ENCODE results near the gene ASIC2. TPM values are rescaled to one million over a fixed set of nuclear protein-coding genes. Genes with fewer than 3 reads are reported as not detected.

ASIC2 gene
- total and polyA plus RNA-seq, 2 donors (not counting 3 experiments of a cell fraction or from before 2014, with no cell fraction given): not detected

DNA sequence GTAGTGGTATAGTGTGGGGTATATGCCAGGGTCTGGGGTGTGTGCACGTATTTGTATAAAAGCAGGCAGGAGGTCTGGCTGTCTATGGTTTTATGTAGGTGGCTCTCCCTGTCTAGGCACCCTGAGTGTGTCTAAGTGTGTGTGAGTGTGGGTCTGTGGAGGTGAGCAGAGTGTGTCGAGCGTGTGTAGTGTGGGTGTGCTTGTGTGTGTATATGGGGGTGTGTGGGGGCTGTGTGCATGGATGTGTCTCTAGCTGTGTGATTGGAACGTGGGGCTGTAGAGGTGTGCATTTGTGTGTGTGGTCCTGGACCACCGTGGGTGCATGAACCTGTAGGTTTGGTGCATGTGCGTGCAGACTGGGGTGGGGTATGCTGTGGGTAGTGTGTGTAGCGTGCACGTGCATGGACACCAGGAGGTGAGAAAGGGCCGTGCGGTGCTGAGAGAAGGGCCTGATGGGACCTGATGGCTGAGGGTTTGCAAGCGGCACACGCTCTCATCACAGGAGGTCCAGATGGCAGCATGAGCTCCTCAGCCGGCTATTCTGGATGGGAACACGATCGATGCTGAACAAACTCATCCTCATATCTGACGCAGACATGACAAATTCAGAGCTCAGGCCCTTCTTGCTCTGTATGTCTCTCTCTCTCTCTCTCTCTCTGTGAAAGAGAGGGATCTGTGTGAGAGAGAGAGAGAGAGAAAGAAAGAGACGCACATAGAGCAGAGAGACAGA lies 273.8 kb downstream of the ASIC2 start:
- Histone ChIP-seq H3K27me3 (ENCODE audit: control insufficient read depth in 2 of 2, insufficient read depth in 2 of 2, low read length in 2 of 2) (no peaks in the 10 kb centered on the region), H4K20me1 (replicated peaks; ENCODE audit: control insufficient read depth, extremely low read depth, insufficient read depth, low read length) (no peaks in the 10 kb centered on the region)

More for the DNA sequence above, 273.8 kb downstream of the ASIC2 start:
- ChIA-PET POLR2A (no interaction called here), CTCF (interaction anchor here (0.9 to 1.8 kb wide), 2 partner anchors 21 to 23 kb away, joined by 3 to 10 read pairs; no protein-coding TSS in a partner anchor)
- intact Hi-C loops (cut with micrococcal nuclease) (no loop called here), dilution Hi-C loops (cut with MboI; ENCODE audit: extremely low pct_ligation_motif_present, low sequenced_read_pairs) (no loop called here)
- Histone ChIP-seq H3K9me1 (replicated peaks; ENCODE audit: control insufficient read depth, extremely low read depth, insufficient read depth, low read length) (no peaks in the 10 kb centered on the region), H3K4me2 (ENCODE audit: insufficient read depth, low read length) (no peak overlapping the region), H3K4me1 (ENCODE audit: control insufficient read depth, extremely low read depth, insufficient read depth, low read length) (no peaks in the 10 kb centered on the region), H3K4me3 (replicated peaks in 1 of 3; ENCODE audit: insufficient read depth in 1 of 3, low read depth in 1 of 3, low read length in 3 of 3) (no peak overlapping the region), H3K79me2 (ENCODE audit: control insufficient read depth, insufficient read depth, low read length) (no peaks in the 10 kb centered on the region), H3K9ac (replicated peaks; ENCODE audit: extremely low read depth, insufficient read depth, low read length) (no peak overlapping the region), H3K9me3 (replicated peaks; ENCODE audit: control insufficient read depth, insufficient read depth, low read length) (no peaks in the 10 kb centered on the region), H3K27ac (ENCODE audit: insufficient read depth, low read depth, low read length) (no peak overlapping the region), H2AFZ (ENCODE audit: low read depth, low read length) (no peak overlapping the region), H3K36me3 (ENCODE audit: control insufficient read depth in 2 of 2, extremely low read depth in 1 of 2, insufficient read depth in 2 of 2, low read length in 2 of 2) (no peaks in the 10 kb centered on the region)
- FAIRE-seq: no peak
- no peak for DNase-seq (ENCODE audit: low read depth, low spot score)
- TF ChIP-seq POLR2A (IDR thresholded peaks at IDR 0.05; ENCODE audit: low read depth, low read length): no peak
- TF ChIP-seq, protein P1, sequence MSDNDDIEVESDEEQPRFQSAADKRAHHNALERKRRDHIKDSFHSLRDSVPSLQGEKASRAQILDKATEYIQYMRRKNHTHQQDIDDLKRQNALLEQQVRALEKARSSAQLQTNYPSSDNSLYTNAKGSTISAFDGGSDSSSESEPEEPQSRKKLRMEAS (IDR thresholded peaks at IDR 0.05; ENCODE audit: insufficient read depth, insufficient read length): no peak
- no peak for TF ChIP-seq POLR2AphosphoS5 (IDR thresholded peaks at IDR 0.05; ENCODE audit: insufficient read depth, low read depth, low read length)
- TF ChIP-seq EZH2 (IDR thresholded peaks at IDR 0.05; ENCODE audit: borderline replicate concordance, low read depth, low read length, severe bottlenecking): no peak
- no peak for TF ChIP-seq JUN (IDR thresholded peaks at IDR 0.05; ENCODE audit: borderline replicate concordance, insufficient read depth, insufficient read length, low read depth)
- no peak for TF ChIP-seq FOS (IDR thresholded peaks at IDR 0.05; ENCODE audit: borderline replicate concordance, insufficient read depth, low read length)
- TF ChIP-seq, protein P2, sequence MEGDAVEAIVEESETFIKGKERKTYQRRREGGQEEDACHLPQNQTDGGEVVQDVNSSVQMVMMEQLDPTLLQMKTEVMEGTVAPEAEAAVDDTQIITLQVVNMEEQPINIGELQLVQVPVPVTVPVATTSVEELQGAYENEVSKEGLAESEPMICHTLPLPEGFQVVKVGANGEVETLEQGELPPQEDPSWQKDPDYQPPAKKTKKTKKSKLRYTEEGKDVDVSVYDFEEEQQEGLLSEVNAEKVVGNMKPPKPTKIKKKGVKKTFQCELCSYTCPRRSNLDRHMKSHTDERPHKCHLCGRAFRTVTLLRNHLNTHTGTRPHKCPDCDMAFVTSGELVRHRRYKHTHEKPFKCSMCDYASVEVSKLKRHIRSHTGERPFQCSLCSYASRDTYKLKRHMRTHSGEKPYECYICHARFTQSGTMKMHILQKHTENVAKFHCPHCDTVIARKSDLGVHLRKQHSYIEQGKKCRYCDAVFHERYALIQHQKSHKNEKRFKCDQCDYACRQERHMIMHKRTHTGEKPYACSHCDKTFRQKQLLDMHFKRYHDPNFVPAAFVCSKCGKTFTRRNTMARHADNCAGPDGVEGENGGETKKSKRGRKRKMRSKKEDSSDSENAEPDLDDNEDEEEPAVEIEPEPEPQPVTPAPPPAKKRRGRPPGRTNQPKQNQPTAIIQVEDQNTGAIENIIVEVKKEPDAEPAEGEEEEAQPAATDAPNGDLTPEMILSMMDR (IDR thresholded peaks at IDR 0.05; ENCODE audit: extremely low read depth in 1 of 2, insufficient read depth in 1 of 2, low read depth in 1 of 2, low read length in 2 of 2): no peak
- TF ChIP-seq GATA2 (IDR thresholded peaks at IDR 0.05; ENCODE audit: insufficient read depth, insufficient read length, low read depth, low read length): no peak
- no peak for TF ChIP-seq MYC (IDR thresholded peaks at IDR 0.05; ENCODE audit: low read depth, low read length)
- no TSS peak for BruUV-seq (replicated peaks)

Data from endothelial cell of umbilical vein (primary cell).